T-cell (primary cell): ENCODE results near the gene OR5AL1. TPM values are rescaled to one million over a fixed set of nuclear protein-coding genes. Genes with fewer than 3 reads are reported as not detected.
"Not testable (repeated sequence)": the region's sequence is repeated elsewhere in the genome, so short reads cannot be mapped to it uniquely, and the experiment has no call there.

Experiments used
- ATAC-seq, 4 experiments: fragments of 200-7000 bp in 3 of 4; fragments of 150-1000 bp in 1 of 4; cut with Tn5 transposase; replicated peaks in 1 of 4; 1 replicate in 3 of 4; 2 replicates in 1 of 4; pipeline ENCODE4 v1.10.0; 2021; ENCODE audit warnings: moderate library complexity in 3 of 4, mild to moderate bottlenecking in 2 of 4, moderate number of reproducible peaks in 1 of 4
- CTCF ChIA-PET, 2 donors: fragments of 300-600 bp; sonication (Branson Sonifier 250); formaldehyde crosslinking; loops; one replicate each; lab custom pipeline; 2022; ENCODE audit warnings: antibody characterized with exemption in 2 of 2; lab: Charles Lee
- POLR2A ChIA-PET, 2 donors: fragments of 300-600 bp; sonication (Branson Sonifier 250); formaldehyde crosslinking; loops; one replicate each; lab custom pipeline; 2022; ENCODE audit warnings: antibody characterized with exemption in 2 of 2; lab: Charles Lee
- DNase-seq, 35 experiments: peaks; one replicate each; pipeline versions ENCODE4 v3.0.0 to v3.0.0-alpha.2; 2013 to 2023
- H3K27ac ChIP-seq: one replicate; pipeline ENCODE4 v1.5.1; 2013; ENCODE audit warnings: low read length
- H3K27me3 ChIP-seq, 2 experiments: replicated peaks in 1 of 2; 1 replicate in 1 of 2; 2 replicates in 1 of 2; pipeline versions ENCODE4 v1.6.1 to v1.7.0; 2013; ENCODE audit warnings: low read length in 1 of 2, mixed read lengths in 1 of 2; ENCODE audit not compliant: control insufficient read depth in 2 of 2, insufficient read depth in 2 of 2; ENCODE audit errors: extremely low read depth in 1 of 2
- H3K36me3 ChIP-seq, 2 donors: 1 replicate in 1 of 2; 2 replicates in 1 of 2; pipeline versions ENCODE4 v1.6.1 to v1.7.0; 2013; ENCODE audit warnings: low read length in 1 of 2; ENCODE audit not compliant: control insufficient read depth in 2 of 2, insufficient read depth in 1 of 2; ENCODE audit errors: extremely low read depth in 1 of 2
- H3K4me1 ChIP-seq, 2 experiments: 1 replicate in 1 of 2; 2 replicates in 1 of 2; pipeline versions ENCODE4 v1.6.1 to v1.7.0; 2013; ENCODE audit warnings: low read length in 2 of 2, mixed read lengths in 1 of 2; ENCODE audit not compliant: insufficient read depth in 2 of 2, control insufficient read depth in 1 of 2; ENCODE audit errors: extremely low read depth in 1 of 2
- H3K4me3 ChIP-seq, 2 donors: 1 replicate in 1 of 2; 2 replicates in 1 of 2; pipeline versions ENCODE4 v1.5.1 to v1.7.0; 2013; ENCODE audit warnings: mild to moderate bottlenecking in 2 of 2, low read length in 1 of 2, moderate library complexity in 1 of 2; ENCODE audit not compliant: control insufficient read depth in 1 of 2; ENCODE audit errors: extremely low read depth in 1 of 2
- H3K9me3 ChIP-seq: 2 replicates; pipeline ENCODE4 v1.7.0; 2013
- H3K27ac Mint-ChIP-seq, 2 donors: one replicate each; pipeline ENCODE4 v1.8.0; 2020 to 2021; ENCODE audit warnings: mild to moderate bottlenecking in 2 of 2, mixed read lengths in 2 of 2
- H3K27me3 Mint-ChIP-seq, 2 donors: one replicate each; pipeline ENCODE4 v1.8.0; 2021 to 2022; ENCODE audit warnings: mixed read lengths in 2 of 2
- H3K36me3 Mint-ChIP-seq: one replicate; pipeline ENCODE4 v1.8.0; 2021; ENCODE audit warnings: mixed read lengths
- H3K4me1 Mint-ChIP-seq, 3 donors: one replicate each; pipeline ENCODE4 v1.8.0; 2020 to 2022; ENCODE audit warnings: mixed read lengths in 3 of 3, mild to moderate bottlenecking in 1 of 3
- H3K4me3 Mint-ChIP-seq, 3 donors: one replicate each; pipeline ENCODE4 v1.8.0; 2020 to 2022; ENCODE audit warnings: mild to moderate bottlenecking in 3 of 3, mixed read lengths in 3 of 3, moderate library complexity in 3 of 3
- H3K9me3 Mint-ChIP-seq, 3 donors: one replicate each; pipeline ENCODE4 v1.8.0; 2020 to 2022; ENCODE audit warnings: mixed read lengths in 3 of 3
- WGBS: methylation state at CpG from one replicate; pipeline ENCODE4 v1.1.5; 2013; ENCODE audit warnings: missing lambda C conversion rate; ENCODE audit not compliant: insufficient coverage; 5-methylcytosine and 5-hydroxymethylcytosine counted together
- total RNA-seq, 35 experiments: library from RNA in 6 of 35; stranded (reverse) in 6 of 35; fragments of 120-200 nt in 1 of 35; gene quantifications; one replicate each; pipeline versions ENCODE4 v1.2.1 to v1.2.4 and lab custom pipeline; 2013 to 2026

OR5AL1 gene
- not detected for total RNA-seq
- total RNA-seq (2013): not detected
- total RNA-seq (lab: John Stamatoyannopoulos, UW): 0 reads per million in 29 experiments

DNA sequence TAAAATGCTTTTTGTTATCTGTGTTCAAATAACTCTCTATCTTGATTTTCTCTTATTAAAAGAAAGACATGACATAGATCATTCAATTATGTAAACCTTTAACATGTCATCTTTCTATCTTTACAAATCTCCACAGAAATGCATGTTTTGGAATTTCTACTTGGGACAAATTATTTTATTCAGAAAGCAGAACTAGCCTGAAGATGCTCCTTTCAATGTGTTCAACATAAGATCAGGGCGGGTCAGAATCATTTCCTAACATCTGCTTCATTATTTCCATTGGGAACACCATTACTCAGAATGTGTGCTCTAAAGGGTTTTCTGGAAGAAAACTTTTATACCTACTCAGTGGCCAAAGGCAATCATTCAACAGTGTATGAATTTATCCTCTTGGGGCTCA, at the start of gene OR5AL1:
Gene OR5AL1 (plus strand): TSS at position 301 of the 400 bp plus-strand sequence.
- H3K27me3 Mint-ChIP-seq: no peaks in the 10 kb centered on the region
- Histone ChIP-seq H3K4me3 (no peak within 1 kb of the TSS), H3K36me3 (no peaks in the 10 kb centered on the region), H3K27me3 (no peaks in the 10 kb centered on the region), H3K9me3 (no peaks in the 10 kb centered on the region), H3K4me1 (no peaks in the 10 kb centered on the region), H3K27ac (no peak within 1 kb of the TSS)
- CTCF ChIA-PET: no interaction called here
- POLR2A ChIA-PET: no interaction called here
- WGBS: no CpG with 5 or more reads among the region's 1 CpG
- ATAC-seq: no peak
- H3K27ac Mint-ChIP-seq: no peak within 1 kb of the TSS
- H3K4me1 Mint-ChIP-seq: no peaks in the 10 kb centered on the region
- no peaks in the 10 kb centered on the region for H3K36me3 Mint-ChIP-seq
- H3K4me3 Mint-ChIP-seq: no peak within 1 kb of the TSS
- no peak for DNase-seq
- peaks cover 14 to 30% (median 17%) of the 10 kb centered on the region in 3 donors for H3K9me3 Mint-ChIP-seq

- H3K4me1 ChIP-seq: no peaks in the 10 kb centered on the region
- Mint-ChIP-seq H3K9me3 (peaks cover 11 to 28% (median 14%) of the 10 kb centered on the region in 3 donors), H3K27me3 (no peaks in the 10 kb centered on the region), H3K36me3 (no peaks in the 10 kb centered on the region), H3K4me3 (no peak within 1 kb of the TSS), H3K27ac (no peak within 1 kb of the TSS), H3K4me1 (no peaks in the 10 kb centered on the region)
- no peak within 1 kb of the TSS for H3K27ac ChIP-seq
- CTCF ChIA-PET: no interaction called here
- POLR2A ChIA-PET: no interaction called here
- no peak within 1 kb of the TSS for H3K4me3 ChIP-seq
- no peaks in the 10 kb centered on the region for H3K36me3 ChIP-seq
- no peak for ATAC-seq
- 38% methylated on average over 1 of the region's 2 CpGs for WGBS
- H3K9me3 ChIP-seq: no peaks in the 10 kb centered on the region
- no peak for DNase-seq
- H3K27me3 ChIP-seq: no peaks in the 10 kb centered on the region
Observed at GRCh38 chr11:56375324-56375723, 37.2 kb upstream of the OR5AL1 start, which contains the start of gene OR8U1. Gene OR8U1 (plus strand): TSS chr11:56375624. CDS start chr11:56375624, 0 bp downstream.

DNA sequence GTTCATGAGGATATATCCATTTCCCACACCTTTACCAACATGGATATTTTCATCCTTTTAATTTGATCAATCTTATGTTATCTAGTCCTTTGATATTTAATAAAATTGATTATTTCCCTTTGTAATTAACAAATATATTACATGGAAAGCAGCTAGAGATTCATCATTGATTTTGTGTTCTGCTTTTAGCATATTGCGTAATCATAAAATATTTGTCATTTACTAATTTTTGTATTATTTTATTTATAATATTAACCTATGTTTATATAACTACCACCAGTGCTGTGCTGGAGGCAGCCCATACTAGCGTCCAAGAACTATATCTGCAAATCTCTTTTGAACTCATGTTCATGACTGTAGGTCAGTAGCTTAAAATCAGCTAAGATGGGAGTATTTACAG, 32.4 kb upstream of the OR5AL1 start:
- Histone ChIP-seq H3K4me1 (no peaks in the 10 kb centered on the region), H3K36me3 (no peaks in the 10 kb centered on the region), H3K27me3 (no peaks in the 10 kb centered on the region), H3K27ac (no peak overlapping the region), H3K9me3 (no peaks in the 10 kb centered on the region), H3K4me3 (no peak overlapping the region)
- WGBS: no CpG with 5 or more reads among the region's 2 CpGs
- DNase-seq (no peak), ATAC-seq (no peak)
- Mint-ChIP-seq H3K4me3 (no peak overlapping the region), H3K27me3 (no peaks in the 10 kb centered on the region), H3K4me1 (no peaks in the 10 kb centered on the region), H3K9me3 (peaks cover 13 to 30% (median 16%) of the 10 kb centered on the region in 3 donors), H3K27ac (no peak overlapping the region), H3K36me3 (no peaks in the 10 kb centered on the region)
- ChIA-PET POLR2A (no interaction called here), CTCF (no interaction called here)

DNA sequence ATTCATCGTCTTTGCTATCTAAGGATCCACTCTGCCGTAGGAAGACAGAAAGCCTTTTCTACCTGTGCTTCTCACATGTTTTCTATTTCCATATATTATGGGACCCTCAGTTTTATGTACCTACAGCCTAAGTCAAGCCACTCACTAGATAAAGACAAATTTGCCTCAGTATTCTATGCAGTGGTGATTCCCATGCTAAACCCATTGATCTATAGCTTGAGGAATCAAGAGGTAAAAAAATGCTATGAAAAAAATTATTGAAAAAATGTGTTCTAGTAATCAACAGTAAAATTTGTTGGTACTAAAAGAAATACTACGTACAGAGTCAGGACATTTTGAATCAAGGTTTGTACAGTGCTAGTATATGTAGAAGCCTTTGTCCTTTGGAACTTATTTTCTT, 18.1 kb upstream of the OR5AL1 start:
- Histone ChIP-seq H3K4me3 (no peak overlapping the region), H3K27ac (no peak overlapping the region), H3K36me3 (no peaks in the 10 kb centered on the region), H3K4me1 (no peaks in the 10 kb centered on the region), H3K27me3 (no peaks in the 10 kb centered on the region), H3K9me3 (no peaks in the 10 kb centered on the region)
- POLR2A ChIA-PET: no interaction called here
- H3K27me3 Mint-ChIP-seq: no peaks in the 10 kb centered on the region
- H3K4me1 Mint-ChIP-seq: no peaks in the 10 kb centered on the region
- 100% methylated on average over 1 of the region's 3 CpGs for WGBS
- no peaks in the 10 kb centered on the region for H3K36me3 Mint-ChIP-seq
- peaks cover 12 to 24% (median 17%) of the 10 kb centered on the region in 3 donors for H3K9me3 Mint-ChIP-seq
- H3K4me3 Mint-ChIP-seq: no peak overlapping the region
- CTCF ChIA-PET: no interaction called here
- no peak overlapping the region for H3K27ac Mint-ChIP-seq
- DNase-seq (no peak), ATAC-seq (no peak)

DNA sequence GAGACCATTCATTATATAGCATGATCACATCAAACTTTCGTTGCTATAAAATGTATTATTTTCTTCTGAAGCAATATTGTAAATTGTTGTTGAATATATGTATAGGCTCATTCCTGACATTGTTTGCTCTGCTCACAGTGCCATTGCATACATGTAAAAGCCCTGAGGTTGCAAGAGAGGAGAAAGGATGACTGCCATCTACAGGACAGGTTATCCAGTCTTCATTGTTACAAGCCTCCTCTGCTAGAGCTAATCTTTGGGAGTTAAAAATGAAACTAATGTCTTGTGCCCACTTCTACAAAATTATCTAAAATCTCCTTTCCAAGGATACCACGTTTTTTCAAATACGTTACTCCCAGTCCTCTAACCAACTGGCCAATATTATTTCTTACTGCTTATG, 16.4 kb upstream of the OR5AL1 start:
- POLR2A ChIA-PET: no interaction called here
- H3K4me3 ChIP-seq: no peak overlapping the region
- no peaks in the 10 kb centered on the region for H3K36me3 ChIP-seq

DNA sequence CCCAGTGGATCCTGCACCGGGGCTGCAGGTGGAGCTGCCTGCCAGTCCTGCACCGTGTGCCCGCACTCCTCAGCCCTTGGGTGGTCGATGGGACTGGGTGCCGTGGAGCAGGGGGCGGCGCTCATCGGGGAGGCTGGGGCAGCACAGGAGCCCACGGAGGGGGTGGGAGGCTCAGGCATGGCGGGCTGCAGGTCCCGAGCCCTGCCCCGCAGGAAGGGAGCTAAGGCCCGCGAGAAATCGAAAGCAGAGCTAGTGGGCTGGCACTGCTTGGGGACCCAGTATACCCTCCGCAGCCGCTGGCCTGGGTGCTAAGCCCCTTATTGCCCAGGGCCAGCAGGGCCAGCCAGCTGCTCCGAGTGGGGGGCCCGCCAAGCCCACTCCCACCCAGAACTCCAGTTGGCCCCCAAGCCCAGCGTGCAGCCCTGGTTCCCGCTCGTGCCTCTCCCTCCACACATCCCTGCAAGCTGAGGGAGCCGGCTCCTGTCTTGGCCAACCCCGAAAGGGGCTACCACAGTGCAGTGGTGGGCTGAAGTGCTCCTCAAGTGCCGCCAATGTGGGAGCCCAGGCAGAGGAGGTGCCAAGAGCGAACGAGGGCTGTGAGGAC, 10.5 kb upstream of the OR5AL1 start:
- H3K27me3 Mint-ChIP-seq, H3K27ac ChIP-seq, POLR2A ChIA-PET, H3K9me3 ChIP-seq, H3K36me3 Mint-ChIP-seq, H3K27ac Mint-ChIP-seq, H3K36me3 ChIP-seq, H3K4me3 Mint-ChIP-seq, H3K4me1 ChIP-seq, DNase-seq, ATAC-seq, H3K4me3 ChIP-seq, CTCF ChIA-PET, H3K27me3 ChIP-seq, H3K4me1 Mint-ChIP-seq: not testable (repeated sequence)
- H3K9me3 Mint-ChIP-seq: peaks cover 19 to 30% (median 19%) of the 10 kb centered on the region in 3 donors
- WGBS: 82% methylated on average over 22 of the region's 27 CpGs

More for the DNA sequence above, 16.4 kb upstream of the OR5AL1 start:
- WGBS: 61% methylated on average over 2 of the region's 3 CpGs
- H3K27ac ChIP-seq: no peak overlapping the region
- CTCF ChIA-PET: no interaction called here
- Mint-ChIP-seq H3K4me1 (no peaks in the 10 kb centered on the region), H3K4me3 (no peak overlapping the region), H3K9me3 (peaks cover 12 to 21% (median 15%) of the 10 kb centered on the region in 3 donors), H3K27me3 (no peaks in the 10 kb centered on the region), H3K27ac (no peak overlapping the region), H3K36me3 (no peaks in the 10 kb centered on the region)
- ATAC-seq (no peak), DNase-seq (no peak)
- H3K27me3 ChIP-seq: no peaks in the 10 kb centered on the region
- H3K9me3 ChIP-seq: no peaks in the 10 kb centered on the region
- no peaks in the 10 kb centered on the region for H3K4me1 ChIP-seq
